CD4-positive, alpha-beta T cell treated with Interferon alpha-2 for 1 hour (primary cell): ENCODE results near the gene FCSK.

Experiments used
- DNase-seq, 2 donors: peaks; one replicate each; pipeline ENCODE4 v3.0.0-alpha.2; 2020 to 2022

FCSK gene

DNA sequence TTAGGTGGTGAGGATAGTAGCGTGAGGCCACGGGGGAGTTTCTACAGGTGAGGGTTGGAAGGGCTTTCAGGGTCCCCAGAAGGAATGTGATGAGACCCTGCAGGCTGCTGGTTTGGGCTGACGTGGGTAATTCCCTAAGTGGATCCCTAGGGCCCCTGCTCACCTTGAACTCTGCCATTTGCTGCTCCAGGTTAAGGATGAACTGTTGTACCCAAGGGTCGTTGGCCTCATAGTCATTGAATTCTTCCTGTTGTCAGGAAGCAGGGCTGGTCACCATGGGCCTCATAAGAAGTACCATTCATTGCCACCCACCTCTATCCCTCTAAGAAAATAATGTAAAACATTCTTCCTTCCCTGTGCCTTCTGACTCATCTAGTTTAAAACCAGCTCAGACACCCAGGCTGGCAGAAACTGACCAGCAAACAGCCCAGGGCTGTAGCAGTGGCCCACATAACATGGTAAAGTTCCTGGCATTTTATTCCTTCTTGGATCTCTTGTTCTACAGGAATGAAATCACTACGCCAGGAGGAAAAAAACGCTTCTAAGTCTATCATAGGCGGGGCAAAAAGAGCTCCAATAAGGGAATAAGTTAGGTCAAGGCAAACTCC is 27.6 kb downstream of the FCSK start:
- no peak for DNase-seq

- no peak for DNase-seq
Measured at GRCh38 chr16:70482624-70483023, 28.2 kb downstream of the FCSK start.

GRCh38 chr16:70483426-70483825 is 29.0 kb downstream of the FCSK start:
- no peak for DNase-seq

GRCh38 chr16:70484867-70485266 is 30.5 kb downstream of the FCSK start:
- DNase-seq = no peak

DNA sequence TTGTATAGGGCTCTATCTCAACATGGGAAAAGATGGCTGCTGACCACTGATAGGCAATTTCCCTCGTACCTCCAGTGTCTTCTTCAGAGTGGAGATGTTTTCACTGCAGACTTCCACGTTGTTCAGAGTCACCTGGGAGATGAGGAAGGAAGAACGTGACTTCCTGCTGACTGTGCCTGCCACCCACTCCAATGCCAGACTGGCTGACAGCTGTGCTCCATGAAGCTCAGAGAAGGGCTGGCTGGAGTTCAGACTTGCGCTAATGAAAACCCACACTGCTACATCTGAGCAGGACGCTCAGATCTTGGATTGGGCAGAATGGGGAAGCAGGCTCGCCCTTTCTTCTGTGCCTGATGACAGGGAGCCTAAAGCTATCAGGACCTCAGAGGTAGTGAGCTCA is 35.9 kb downstream of the FCSK start:
- no peak for DNase-seq

GRCh38 chr16:70493802-70494201 is 39.4 kb downstream of the FCSK start:
- no peak for DNase-seq

DNA sequence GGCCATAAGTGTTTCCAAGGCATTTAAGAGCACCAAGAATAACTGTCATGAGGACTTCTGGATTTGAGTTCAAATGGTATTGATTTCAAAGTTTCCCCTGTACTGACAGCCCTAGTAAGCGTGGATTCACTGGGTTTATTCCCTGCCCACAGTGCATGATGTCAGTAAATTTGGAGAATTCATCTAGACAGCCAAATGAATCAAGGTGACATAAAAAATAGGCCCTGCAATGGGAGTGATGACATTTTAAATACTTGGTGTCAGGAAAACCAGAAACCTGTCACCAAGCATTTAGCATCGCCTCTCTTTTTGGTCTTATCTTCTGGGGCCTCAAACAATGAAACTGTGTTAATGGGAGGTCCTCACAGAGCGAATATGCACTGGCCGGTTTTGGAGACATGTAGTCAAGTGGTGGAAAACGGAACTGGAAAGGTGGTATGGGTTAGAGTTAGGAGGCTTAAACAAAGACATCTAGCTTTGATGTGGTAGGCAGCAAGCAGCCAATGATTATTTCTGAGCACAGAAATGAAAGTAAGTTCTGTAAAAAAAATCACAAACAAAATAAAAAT is 39.9 kb downstream of the FCSK start:
- no peak for DNase-seq

- DNase-seq = no peak
Measured at GRCh38 chr16:70494777-70495176, 40.4 kb downstream of the FCSK start.

- no peak for DNase-seq
Measured at GRCh38 chr16:70495425-70496182, 41.2 kb downstream of the FCSK start.

DNA sequence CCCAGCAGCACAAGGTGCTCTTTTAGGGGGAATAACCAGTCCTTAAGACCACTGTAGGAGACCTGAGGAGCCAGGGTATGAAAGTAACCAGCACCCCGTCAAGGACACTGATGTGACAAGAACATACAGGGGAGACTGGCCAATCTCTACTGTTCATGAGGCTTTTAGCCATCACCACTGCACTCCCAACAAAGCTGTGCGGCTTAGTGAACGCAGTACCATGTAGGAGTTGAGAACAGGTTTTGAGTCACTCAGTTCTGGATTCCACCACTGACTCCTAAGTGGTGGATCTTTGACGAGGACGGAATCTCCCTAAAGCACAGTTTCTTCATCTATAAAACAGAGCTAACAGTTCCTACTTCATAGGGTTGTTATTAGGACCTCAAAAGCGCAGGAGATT is 42.1 kb downstream of the FCSK start:
- DNase-seq = no peak

- peak in 1 of 2 donors; percentile 54 for DNase-seq
Measured at GRCh38 chr16:70508752-70509151, 54.4 kb downstream of the FCSK start.

DNA sequence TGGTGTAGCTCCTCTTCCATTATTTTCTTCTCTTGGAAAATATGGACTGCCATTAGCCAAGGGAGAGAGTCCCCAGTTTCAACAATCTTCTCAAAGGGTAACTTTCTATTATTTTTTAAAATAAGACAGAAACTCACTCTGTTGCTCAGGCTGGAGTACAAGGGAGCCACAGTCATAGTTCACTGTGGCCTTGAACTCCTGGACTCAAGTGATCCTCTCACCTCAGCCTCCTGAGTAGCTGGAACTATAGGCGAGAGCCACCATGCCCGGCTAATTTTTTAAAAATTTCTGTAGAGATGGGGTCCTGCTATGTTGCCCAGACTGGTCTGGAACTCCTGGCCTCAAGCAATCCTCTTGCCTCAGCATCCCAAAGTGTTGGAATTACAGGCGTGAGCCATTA is 55.8 kb downstream of the FCSK start:
- DNase-seq = no peak

- DNase-seq = no peak
Measured at GRCh38 chr16:70511833-70512232, 57.4 kb downstream of the FCSK start.

DNA sequence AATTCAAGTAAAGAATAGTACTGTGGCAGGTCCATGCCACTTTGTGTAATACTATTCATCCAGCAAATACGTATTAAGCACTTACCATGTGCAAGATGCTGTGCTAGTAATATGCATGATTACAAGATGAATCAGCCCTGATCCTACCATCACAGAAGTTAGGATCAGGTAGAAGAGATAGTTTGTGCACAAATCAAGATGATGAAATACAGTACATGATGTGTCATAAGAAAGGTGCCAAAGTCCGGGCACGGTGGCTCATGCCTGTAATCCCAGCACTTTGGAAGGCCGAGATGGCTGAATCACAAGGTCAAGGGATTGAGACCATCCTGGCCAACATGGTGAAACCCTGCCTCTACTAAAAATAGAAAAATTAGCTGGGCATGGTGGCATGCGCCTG is 58.1 kb downstream of the FCSK start:
- no peak for DNase-seq

- DNase-seq = peak in 1 of 2 donors; percentile 52
Measured at GRCh38 chr16:70520612-70521297, 66.4 kb downstream of the FCSK start.

- peak in 1 of 2 donors; percentile 28 for DNase-seq
Measured at GRCh38 chr16:70522216-70523075, 68.1 kb downstream of the FCSK start.

DNA sequence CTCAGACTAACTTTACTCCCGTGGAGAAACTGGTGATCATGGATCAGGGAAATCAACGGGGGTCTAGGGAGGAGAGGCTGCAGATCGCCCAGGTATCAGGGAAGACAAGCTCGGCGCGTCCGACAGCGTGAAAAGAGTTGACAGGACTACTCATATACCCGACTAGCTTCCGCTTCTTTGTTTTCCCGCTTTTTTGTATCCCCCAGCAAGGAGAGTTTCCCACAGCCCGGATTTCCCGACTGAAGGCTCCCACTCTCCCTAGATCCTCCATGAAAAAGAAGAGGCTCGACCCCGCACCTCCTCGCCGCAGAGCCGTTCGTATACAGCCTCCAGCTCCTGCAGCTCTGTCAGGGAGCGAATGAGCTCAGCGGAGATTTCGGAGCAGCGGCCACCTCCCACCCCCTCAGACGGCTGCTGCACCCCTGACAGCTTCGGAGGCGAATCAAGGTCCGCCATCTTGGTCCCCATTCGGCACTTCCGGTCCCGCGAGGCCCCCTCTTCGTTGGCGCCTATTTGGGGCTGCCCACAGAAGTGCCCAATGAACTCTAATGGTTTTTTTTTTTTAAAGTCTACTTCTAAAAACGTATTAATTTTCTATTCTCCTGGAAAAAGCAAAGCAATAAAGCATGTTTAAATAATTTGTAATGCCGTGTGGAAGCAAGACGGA is 68.8 kb downstream of the FCSK start, which contains the start of gene COG4:
Gene COG4 (minus strand): TSS at position 479 of the 667 bp plus-strand sequence. CDS start 11 bp downstream, at position 468.
- peak; percentile 90 to 93 for DNase-seq

GRCh38 chr16:70523743-70524398 is 69.5 kb downstream of the FCSK start, which contains the start of gene SF3B3:
Gene SF3B3, plus strand, starts transcription at chr16:70523816. Its CDS starts 2,841 bp downstream, at chr16:70526657.
- no peak for DNase-seq

GRCh38 chr16:70524399-70524825 is 70.0 kb downstream of the FCSK start:
- DNase-seq = peak; percentile 4 to 51

DNA sequence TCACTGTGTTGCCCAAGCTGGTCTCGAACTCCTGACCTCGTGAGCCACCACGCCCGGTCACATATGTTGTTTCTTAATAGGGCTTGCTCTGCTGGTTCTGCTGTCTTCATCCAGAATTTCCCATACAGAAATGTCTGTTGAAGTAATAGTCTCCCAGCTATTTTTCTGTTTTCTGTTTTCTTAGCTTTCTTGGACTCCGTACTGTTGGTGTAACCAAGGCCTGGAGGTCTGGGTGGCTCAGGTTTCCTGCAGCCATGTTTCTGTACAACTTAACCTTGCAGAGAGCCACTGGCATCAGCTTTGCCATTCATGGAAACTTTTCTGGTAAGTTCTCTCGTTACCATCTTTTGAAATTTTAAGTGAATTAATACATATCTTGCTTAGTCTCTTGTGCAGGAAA is 72.0 kb downstream of the FCSK start:
- no peak for DNase-seq

DNA sequence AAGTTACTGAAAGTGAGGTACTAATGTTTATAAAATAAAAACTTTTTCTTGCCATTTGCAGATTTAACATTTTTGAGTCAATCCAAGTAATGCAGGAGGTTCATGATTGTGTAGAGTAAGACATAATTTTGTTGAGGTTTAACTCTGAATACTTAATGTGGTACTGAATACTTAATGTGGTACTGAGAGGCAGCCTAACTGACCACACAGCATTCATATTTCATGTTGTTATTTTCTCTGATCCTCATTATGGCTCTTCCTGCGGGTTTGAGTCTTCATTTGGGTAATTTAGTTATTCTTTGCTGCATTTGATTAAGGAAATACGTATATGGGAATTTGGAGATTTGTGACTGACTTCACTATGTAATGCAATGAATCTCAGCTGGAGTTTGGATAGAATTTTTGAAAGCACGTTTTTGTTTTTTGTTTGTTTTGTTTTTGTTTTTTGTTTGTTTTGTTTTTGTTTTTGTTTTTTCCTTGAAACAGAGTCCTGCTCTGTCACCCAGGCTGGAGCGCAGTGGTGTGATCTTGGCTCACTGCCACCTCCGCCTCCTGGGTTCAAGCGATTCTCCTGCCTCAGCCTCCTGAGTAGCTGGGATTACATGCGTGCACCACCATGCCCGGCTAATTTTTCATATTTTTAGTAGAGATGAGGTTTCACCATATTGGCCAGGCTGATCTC is 73.1 kb downstream of the FCSK start:
- DNase-seq = no peak
